Psoas muscle (tissue), 8 donors: ENCODE results near the gene IGBP1. TPM values are rescaled to one million over a fixed set of nuclear protein-coding genes. Genes with fewer than 3 reads are reported as not detected.
"Not testable (repeated sequence)": the region's sequence is repeated elsewhere in the genome, so short reads cannot be mapped to it uniquely, and the experiment has no call there.

ENCODE experiments used
- ATAC-seq, 4 donors: fragments of 200-7000 bp; cut with Tn5 transposase; one replicate each; pipeline ENCODE4 v1.9.1; 2020; ENCODE audit warnings: moderate library complexity in 3 of 4, mild to moderate bottlenecking in 2 of 4
- DNase-seq, 2 donors: peaks; one replicate each; pipeline ENCODE4 v3.0.0-alpha.2; 2020
- H3K27ac ChIP-seq: fragments of 200-600 bp; one replicate; pipeline ENCODE4 v1.8.0; 2022
- H3K27me3 ChIP-seq, 3 donors: fragments of 200-600 bp in 1 of 3; one replicate each; pipeline versions ENCODE4 v1.6.1 to v1.8.0; 2013 to 2022; ENCODE audit warnings: low read length in 2 of 3, mild to moderate bottlenecking in 2 of 3, moderate library complexity in 1 of 3; ENCODE audit not compliant: insufficient read depth in 3 of 3
- H3K36me3 ChIP-seq, 2 donors: fragments of 200-600 bp in 1 of 2; one replicate each; pipeline versions ENCODE4 v1.6.1 to v1.8.0; 2013 to 2022; ENCODE audit warnings: low read depth in 1 of 2, mild to moderate bottlenecking in 1 of 2, moderate library complexity in 1 of 2; ENCODE audit not compliant: insufficient read depth in 1 of 2
- H3K4me1 ChIP-seq: fragments of 200-600 bp; one replicate; pipeline ENCODE4 v1.8.0; 2022
- H3K4me3 ChIP-seq: fragments of 200-600 bp; one replicate; pipeline ENCODE4 v1.8.0; 2022; ENCODE audit warnings: mild to moderate bottlenecking
- H3K9me3 ChIP-seq: fragments of 200-600 bp; one replicate; pipeline ENCODE4 v1.8.0; 2022
- WGBS, 3 donors: extraction: QIAGEN DNeasy Blood & Tissue Kit; methylation state at CpG; one replicate each; pipeline versions ENCODE4 v1.1.6 to v1.1.7; 2013; 5-methylcytosine and 5-hydroxymethylcytosine counted together
- intact Hi-C, 2 donors: fragments of 100-400 bp; cut with DNase I; formaldehyde crosslinking; loops; one replicate each; pipeline versions ENCODE4 v1.11.0 to v1.14.2; 2022
- polyA plus RNA-seq, 3 donors: library from polyadenylated mRNA; stranded (reverse); fragments of 200-250 nt; gene quantifications; one replicate each; pipeline ENCODE4 v1.2.3, GENCODE V29; 2013
- total RNA-seq, 4 donors: library from RNA; stranded (reverse); fragmentation: NEBNext Ultra II Directional in 2 of 4; extraction: Animal tissue kit (Norgen Biotek cat#: 25700) in 2 of 4; gene quantifications; one replicate each; pipeline versions ENCODE4 v1.2.1 to v1.2.4, GENCODE V29; 2021 to 2023
- TF ChIP-seq, protein P1 (sequence below): fragments of 200-600 bp; IDR thresholded peaks from one replicate; pipeline ENCODE4 v1.8.0; 2022; ENCODE audit warnings: antibody characterized with exemption
- donor health status: healthy with polysubstance abuse.
- donor health status: DM: no; HTN: no; CAD: no; lungs with moderate emphysema.
- donor health status: Bipolar disorder and iron deficiency.
- donor health status: healthy.
- donor health status: DM: yes; HTN: yes; CAD: no.
- donor health status: DM: no; HTN: no; CAD: no.
- donor health status: DM: no; HTN: no; CAD: no.
- donor health status: DM: yes; HTN: yes; CAD: no.

Gene IGBP1
- total and polyA plus RNA-seq, 7 donors: 45.0 to 81.5 (median 60.6) TPM

DNA sequence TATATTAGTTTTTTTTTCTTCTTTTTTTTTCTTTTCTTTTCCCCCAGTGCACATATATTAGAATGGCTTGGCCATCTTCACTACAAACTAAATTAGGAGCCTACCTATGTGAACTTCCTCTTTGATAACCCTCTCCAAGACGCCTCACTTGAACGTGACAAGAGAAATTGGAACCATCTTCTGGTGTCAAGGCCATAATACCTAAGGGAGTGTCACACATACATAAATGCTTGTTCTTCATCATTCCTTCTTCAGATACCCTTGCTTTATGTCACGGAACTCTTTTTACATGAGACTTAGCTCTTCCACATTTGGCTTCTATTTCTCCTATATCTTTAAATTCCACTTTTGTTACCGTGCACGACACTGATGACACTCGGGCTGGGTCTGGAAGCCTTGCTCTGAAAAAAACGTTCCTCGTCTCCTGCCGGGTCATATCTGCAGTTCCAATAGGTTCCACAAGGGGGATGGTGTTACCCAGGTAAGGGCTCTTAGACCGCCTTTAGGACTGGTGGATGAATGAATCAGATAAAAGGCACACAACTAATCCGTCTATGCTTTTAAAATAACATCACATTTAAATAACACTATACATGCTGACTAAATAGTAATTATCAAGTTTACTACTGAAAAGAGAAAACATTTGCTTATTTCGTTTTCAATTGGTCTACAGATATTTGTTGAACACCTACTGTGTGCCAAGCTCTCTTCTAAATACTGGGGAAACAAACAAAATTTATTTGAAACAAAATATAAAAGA is 63.9 kb downstream of the IGBP1 start:
- intact Hi-C loops: loop anchor here in 1 of 2 donors (2.0 kb wide), 1 partner anchor 236 kb away; no protein-coding TSS in a partner anchor
- 9 to 14% (median 10%) methylated on average over 12 of the region's 12 CpGs for WGBS, 3 donors
- H3K36me3 ChIP-seq: no peaks in the 10 kb centered on the region
- no peak overlapping the region for H3K27ac ChIP-seq
- H3K4me1 ChIP-seq: no peaks in the 10 kb centered on the region
- H3K27me3 ChIP-seq: peaks cover 0 to 9% (median 0%) of the 10 kb centered on the region in 3 donors
- DNase-seq (no peak), ATAC-seq (peak in 2 of 4 donors; percentile 34 to 40)
- TF ChIP-seq, protein P1, sequence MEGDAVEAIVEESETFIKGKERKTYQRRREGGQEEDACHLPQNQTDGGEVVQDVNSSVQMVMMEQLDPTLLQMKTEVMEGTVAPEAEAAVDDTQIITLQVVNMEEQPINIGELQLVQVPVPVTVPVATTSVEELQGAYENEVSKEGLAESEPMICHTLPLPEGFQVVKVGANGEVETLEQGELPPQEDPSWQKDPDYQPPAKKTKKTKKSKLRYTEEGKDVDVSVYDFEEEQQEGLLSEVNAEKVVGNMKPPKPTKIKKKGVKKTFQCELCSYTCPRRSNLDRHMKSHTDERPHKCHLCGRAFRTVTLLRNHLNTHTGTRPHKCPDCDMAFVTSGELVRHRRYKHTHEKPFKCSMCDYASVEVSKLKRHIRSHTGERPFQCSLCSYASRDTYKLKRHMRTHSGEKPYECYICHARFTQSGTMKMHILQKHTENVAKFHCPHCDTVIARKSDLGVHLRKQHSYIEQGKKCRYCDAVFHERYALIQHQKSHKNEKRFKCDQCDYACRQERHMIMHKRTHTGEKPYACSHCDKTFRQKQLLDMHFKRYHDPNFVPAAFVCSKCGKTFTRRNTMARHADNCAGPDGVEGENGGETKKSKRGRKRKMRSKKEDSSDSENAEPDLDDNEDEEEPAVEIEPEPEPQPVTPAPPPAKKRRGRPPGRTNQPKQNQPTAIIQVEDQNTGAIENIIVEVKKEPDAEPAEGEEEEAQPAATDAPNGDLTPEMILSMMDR: peak; percentile 61
- H3K9me3 ChIP-seq: peaks cover 8% of the 10 kb centered on the region
- H3K4me3 ChIP-seq: no peak overlapping the region

DNA sequence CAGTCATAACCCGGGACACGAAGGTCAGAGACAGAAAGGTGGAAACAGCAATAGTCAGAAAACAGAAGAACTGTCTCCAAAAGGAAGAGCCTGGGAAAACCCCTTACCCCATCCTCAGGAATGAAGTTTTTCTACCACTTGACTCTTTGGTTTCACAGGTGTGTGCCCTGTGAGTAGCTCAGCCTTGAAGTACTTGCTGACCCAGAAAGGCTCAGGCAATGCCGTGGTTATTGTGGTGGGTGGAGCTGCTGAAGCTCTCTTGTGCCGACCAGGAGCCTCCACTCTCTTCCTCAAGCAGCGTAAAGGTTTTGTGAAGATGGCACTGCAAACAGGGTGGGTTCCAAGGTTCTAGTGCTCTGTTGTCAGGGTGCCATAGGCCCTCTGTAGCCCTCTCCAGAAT is 68.5 kb downstream of the IGBP1 start:
- 80 to 83% (median 83%) methylated on average over 5 of the region's 5 CpGs for WGBS, 3 donors
- no peaks in the 10 kb centered on the region for H3K9me3 ChIP-seq
- H3K27me3 ChIP-seq: peaks cover 0 to 16% (median 0%) of the 10 kb centered on the region in 3 donors
- H3K27ac ChIP-seq: no peak overlapping the region
- no peaks in the 10 kb centered on the region for H3K36me3 ChIP-seq
- no peak overlapping the region for H3K4me3 ChIP-seq
- ATAC-seq (no peak), DNase-seq (no peak)
- TF ChIP-seq, protein P1: no peak
- intact Hi-C loops: no loop called here
- no peaks in the 10 kb centered on the region for H3K4me1 ChIP-seq

DNA sequence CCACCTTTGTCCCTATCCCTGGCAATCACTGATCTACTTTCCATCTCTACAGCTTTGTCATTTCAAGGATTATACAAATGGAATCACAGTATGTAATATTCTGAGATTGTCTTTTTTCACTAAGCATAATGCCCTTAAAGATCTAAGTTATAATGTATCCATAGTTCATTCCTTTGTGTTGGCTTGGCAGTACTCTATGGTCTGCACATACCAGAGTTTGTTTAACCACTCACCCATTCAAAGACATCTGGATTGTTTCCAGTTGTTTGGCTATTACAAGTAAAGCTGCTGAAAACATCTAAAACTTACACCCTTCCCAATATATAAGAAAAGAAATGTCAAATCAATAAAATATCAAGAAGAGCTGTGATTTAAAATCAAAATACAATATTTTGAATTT is 75.2 kb downstream of the IGBP1 start:
- no peak for ATAC-seq
- intact Hi-C loops: no loop called here
- TF ChIP-seq, protein P1: no peak
- Histone ChIP-seq H3K4me1 (no peaks in the 10 kb centered on the region), H3K36me3 (no peaks in the 10 kb centered on the region), H3K9me3 (peaks cover 4% of the 10 kb centered on the region), H3K27ac (no peak overlapping the region), H3K27me3 (peaks cover 0 to 5% (median 0%) of the 10 kb centered on the region in 3 donors), H3K4me3 (no peak overlapping the region)
- no peak for DNase-seq

DNA sequence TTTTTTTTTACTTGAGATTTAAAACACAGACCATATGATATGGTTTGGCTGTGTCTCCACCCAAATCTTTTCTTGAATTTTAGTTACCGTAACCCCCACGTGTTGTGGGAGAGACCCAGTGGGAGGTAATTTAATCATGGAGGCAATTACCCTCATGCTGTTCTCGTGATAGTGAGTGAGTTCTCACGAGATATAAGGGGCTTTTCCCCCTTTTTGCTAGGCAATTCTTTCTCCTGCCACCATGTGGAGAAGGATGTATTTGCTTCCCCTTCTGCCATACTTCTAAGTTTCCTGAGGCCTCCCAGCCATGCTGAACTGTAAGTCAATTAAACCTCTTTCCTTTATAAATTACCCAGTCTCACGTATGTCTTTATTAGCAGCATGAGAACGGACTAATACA is 76.3 kb downstream of the IGBP1 start:
- H3K27ac ChIP-seq, H3K4me3 ChIP-seq, H3K27me3 ChIP-seq, intact Hi-C loops, DNase-seq, H3K4me1 ChIP-seq, ATAC-seq, H3K9me3 ChIP-seq, H3K36me3 ChIP-seq: not testable (repeated sequence)
- 49 to 57% (median 56%) methylated on average over 6 of the region's 6 CpGs for WGBS, 3 donors

Other genes starting within 250 kb of the IGBP1 start
- not detected for gene AWAT2, start 83.5 kb upstream of the IGBP1 start, total RNA-seq
- not detected for gene AWAT2, start 83.5 kb upstream of the IGBP1 start, polyA plus RNA-seq
- not detected for gene OTUD6A, start 71.0 kb upstream of the IGBP1 start, total RNA-seq
- not detected for gene OTUD6A, start 71.0 kb upstream of the IGBP1 start, polyA plus RNA-seq
- gene DGAT2L6, start 44.0 kb downstream of the IGBP1 start, total RNA-seq: not detected
- gene DGAT2L6, start 44.0 kb downstream of the IGBP1 start, polyA plus RNA-seq: not detected
- not detected for gene AWAT1, start 101.2 kb downstream of the IGBP1 start, total RNA-seq
- not detected for gene AWAT1, start 101.2 kb downstream of the IGBP1 start, polyA plus RNA-seq
- gene P2RY4, start 126.8 kb downstream of the IGBP1 start, total RNA-seq: under 1 TPM in 2 of 4 donors, not detected in 2; 0.17 to 0.18 TPM
- gene P2RY4, start 126.8 kb downstream of the IGBP1 start, polyA plus RNA-seq: under 1 TPM; 0.05 to 0.08 (median 0.05) TPM
- not detected for gene ARR3, start 134.9 kb downstream of the IGBP1 start, total RNA-seq
- gene ARR3, start 134.9 kb downstream of the IGBP1 start, polyA plus RNA-seq: not detected
- not detected for gene RAB41, start 148.7 kb downstream of the IGBP1 start, total RNA-seq
- not detected for gene RAB41, start 148.7 kb downstream of the IGBP1 start, polyA plus RNA-seq
- 10 to 100 TPM; 18.5 to 26.2 (median 19.7) TPM for gene PDZD11, start 156.5 kb downstream of the IGBP1 start, total RNA-seq
- gene PDZD11, start 156.5 kb downstream of the IGBP1 start, polyA plus RNA-seq: 10 to 100 TPM; 22.0 to 28.7 (median 27.9) TPM
- under 1 TPM in 3 of 4 donors, not detected in 1; 0.07 to 0.15 (median 0.08) TPM for gene KIF4A, start 156.7 kb downstream of the IGBP1 start, total RNA-seq
- under 1 TPM in 2 of 3 donors, not detected in 1; 0.04 TPM for gene KIF4A, start 156.7 kb downstream of the IGBP1 start, polyA plus RNA-seq